ENCODE measurements around the gene CRX.
"Not testable (repeated sequence)": the region's sequence is repeated elsewhere in the genome, so short reads cannot be mapped to it uniquely, and the experiment has no call there.

CRX gene

DNA sequence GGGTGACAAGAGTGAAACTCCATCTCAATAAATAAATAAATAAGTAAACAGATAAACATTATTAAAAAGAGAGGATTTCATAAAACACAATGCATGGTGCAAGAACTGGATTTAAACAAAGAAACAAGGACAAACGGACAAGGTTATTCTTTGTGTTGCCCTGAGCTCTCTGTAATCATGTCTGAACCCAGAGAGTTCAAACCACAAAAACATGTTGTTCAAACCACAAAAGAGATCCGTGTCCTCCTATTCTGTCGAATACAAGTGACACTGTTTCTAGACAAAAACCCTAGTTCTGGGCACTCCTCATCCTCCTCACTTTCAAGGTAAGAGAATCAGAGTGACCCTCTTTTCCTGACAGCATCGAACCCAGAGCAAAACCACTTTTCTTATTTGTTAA is 32.7 kb downstream of the CRX start:
- TF ChIP-seq, protein P1, sequence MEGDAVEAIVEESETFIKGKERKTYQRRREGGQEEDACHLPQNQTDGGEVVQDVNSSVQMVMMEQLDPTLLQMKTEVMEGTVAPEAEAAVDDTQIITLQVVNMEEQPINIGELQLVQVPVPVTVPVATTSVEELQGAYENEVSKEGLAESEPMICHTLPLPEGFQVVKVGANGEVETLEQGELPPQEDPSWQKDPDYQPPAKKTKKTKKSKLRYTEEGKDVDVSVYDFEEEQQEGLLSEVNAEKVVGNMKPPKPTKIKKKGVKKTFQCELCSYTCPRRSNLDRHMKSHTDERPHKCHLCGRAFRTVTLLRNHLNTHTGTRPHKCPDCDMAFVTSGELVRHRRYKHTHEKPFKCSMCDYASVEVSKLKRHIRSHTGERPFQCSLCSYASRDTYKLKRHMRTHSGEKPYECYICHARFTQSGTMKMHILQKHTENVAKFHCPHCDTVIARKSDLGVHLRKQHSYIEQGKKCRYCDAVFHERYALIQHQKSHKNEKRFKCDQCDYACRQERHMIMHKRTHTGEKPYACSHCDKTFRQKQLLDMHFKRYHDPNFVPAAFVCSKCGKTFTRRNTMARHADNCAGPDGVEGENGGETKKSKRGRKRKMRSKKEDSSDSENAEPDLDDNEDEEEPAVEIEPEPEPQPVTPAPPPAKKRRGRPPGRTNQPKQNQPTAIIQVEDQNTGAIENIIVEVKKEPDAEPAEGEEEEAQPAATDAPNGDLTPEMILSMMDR (IDR thresholded peaks at IDR 0.05; ENCODE audit: borderline replicate concordance, extremely low read depth, low read length, poor library complexity, severe bottlenecking): no peak
- no peak for TF ChIP-seq EZH2 (IDR thresholded peaks at IDR 0.05; ENCODE audit: borderline replicate concordance, low read depth, low read length, severe bottlenecking)
- peaks cover 2% of the 10 kb centered on the region for H3K27me3 ChIP-seq (ENCODE audit: insufficient read depth, low read length, poor library complexity)

DNA sequence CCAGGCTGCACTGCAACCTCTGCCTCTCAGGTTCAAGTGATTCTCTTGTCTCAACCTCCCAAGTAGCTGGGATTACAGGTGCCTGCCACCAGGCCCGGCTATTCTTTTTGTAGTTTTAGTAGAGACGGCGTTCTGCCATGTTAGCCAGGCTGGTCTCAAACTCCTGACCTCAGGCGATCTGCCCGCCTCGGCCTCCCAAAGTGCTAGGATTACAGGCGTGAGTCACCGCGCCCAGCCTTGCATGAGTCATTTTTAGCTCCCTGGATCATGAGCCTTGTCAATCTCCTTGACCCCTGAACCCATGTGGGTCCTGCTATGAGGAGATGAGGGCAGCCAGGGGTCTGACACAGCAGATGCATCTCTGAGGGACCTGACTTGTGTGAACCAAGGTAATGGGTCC is 36.5 kb downstream of the CRX start:
- H3K36me3 ChIP-seq (ENCODE audit: insufficient read depth, low read length); H3K9me3 ChIP-seq (ENCODE audit: insufficient read depth, low read length, severe bottlenecking); H3K4me2 ChIP-seq (ENCODE audit: insufficient read depth, low read length); H4K20me1 ChIP-seq (ENCODE audit: insufficient read depth, low read length); H3K27me3 ChIP-seq (ENCODE audit: insufficient read depth, low read length, poor library complexity); DNase-seq; ATAC-seq (ENCODE audit: insufficient read depth, low read depth); H3K4me3 ChIP-seq (ENCODE audit: low read depth in 1 of 2, low read length in 2 of 2); H3K4me1 ChIP-seq (ENCODE audit: insufficient read depth, low read length); H2AFZ ChIP-seq (ENCODE audit: low read depth, low read length); H3K79me2 ChIP-seq (ENCODE audit: insufficient read depth, low read length); H3K27ac ChIP-seq (ENCODE audit: low read length); H3K9ac ChIP-seq (ENCODE audit: low read depth, low read length): not testable (repeated sequence)

More for the DNA sequence above, 32.7 kb downstream of the CRX start:
- H3K36me3 ChIP-seq (ENCODE audit: insufficient read depth, low read length): no peaks in the 10 kb centered on the region
- H3K79me2 ChIP-seq (ENCODE audit: insufficient read depth, low read length): no peaks in the 10 kb centered on the region
- H3K4me2 ChIP-seq (ENCODE audit: insufficient read depth, low read length): no peak overlapping the region
- no peak for ATAC-seq (ENCODE audit: insufficient read depth, low read depth)
- no peaks in the 10 kb centered on the region for H3K4me1 ChIP-seq (ENCODE audit: insufficient read depth, low read length)
- H4K20me1 ChIP-seq (ENCODE audit: insufficient read depth, low read length): no peaks in the 10 kb centered on the region
- no peak overlapping the region for H2AFZ ChIP-seq (ENCODE audit: low read depth, low read length)
- no peak overlapping the region for H3K4me3 ChIP-seq (ENCODE audit: low read depth in 1 of 2, low read length in 2 of 2)
- H3K27ac ChIP-seq (ENCODE audit: low read length): no peak overlapping the region
- H3K9ac ChIP-seq (ENCODE audit: low read depth, low read length): no peak overlapping the region
- DNase-seq: no peak
- H3K9me3 ChIP-seq (ENCODE audit: insufficient read depth, low read length, severe bottlenecking): no peaks in the 10 kb centered on the region

DNA sequence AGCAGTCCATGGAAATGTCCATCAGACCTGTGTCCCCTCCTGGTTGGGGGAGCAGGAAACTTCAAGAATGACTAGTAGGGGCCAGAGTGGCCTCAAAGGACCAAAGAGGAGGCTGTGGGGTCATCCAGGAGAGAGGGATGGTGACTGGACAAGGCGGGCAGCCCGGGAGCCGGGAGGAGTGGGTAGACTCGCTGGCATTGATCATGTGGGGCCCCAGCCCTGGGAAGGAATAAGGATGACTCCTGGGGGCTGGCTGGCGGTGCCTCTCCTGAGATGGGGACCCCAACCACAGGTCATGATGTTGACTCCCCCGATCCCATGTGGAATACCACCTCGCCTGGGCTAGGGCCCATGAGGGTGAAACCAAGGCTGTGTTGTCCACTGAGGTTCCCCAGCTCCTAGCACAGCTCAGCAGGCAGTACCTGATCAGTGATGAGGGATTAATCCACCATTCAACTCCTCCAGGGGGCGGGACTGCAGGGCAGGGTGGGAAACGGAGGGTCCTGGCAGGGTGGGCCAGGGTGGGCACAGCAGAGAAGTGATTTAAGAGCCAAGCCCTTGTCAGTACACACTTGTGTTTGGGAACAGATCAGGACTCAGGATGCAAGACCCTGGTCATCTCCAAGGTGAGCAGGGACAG is 37.0 kb downstream of the CRX start, which contains the start of gene TPRX2:
TSS of gene TPRX2 (plus strand) at position 590 of the 640 bp plus-strand sequence. CDS start at position 602, 12 bp downstream.
- H3K36me3 ChIP-seq (ENCODE audit: insufficient read depth, low read length); H3K9ac ChIP-seq (ENCODE audit: low read depth, low read length); H3K79me2 ChIP-seq (ENCODE audit: insufficient read depth, low read length); H3K27me3 ChIP-seq (ENCODE audit: insufficient read depth, low read length, poor library complexity); H3K4me1 ChIP-seq (ENCODE audit: insufficient read depth, low read length); H3K4me3 ChIP-seq (ENCODE audit: low read depth in 1 of 2, low read length in 2 of 2); H4K20me1 ChIP-seq (ENCODE audit: insufficient read depth, low read length); DNase-seq; H3K9me3 ChIP-seq (ENCODE audit: insufficient read depth, low read length, severe bottlenecking); ATAC-seq (ENCODE audit: insufficient read depth, low read depth); H3K4me2 ChIP-seq (ENCODE audit: insufficient read depth, low read length); H2AFZ ChIP-seq (ENCODE audit: low read depth, low read length); H3K27ac ChIP-seq (ENCODE audit: low read length): not testable (repeated sequence)

DNA sequence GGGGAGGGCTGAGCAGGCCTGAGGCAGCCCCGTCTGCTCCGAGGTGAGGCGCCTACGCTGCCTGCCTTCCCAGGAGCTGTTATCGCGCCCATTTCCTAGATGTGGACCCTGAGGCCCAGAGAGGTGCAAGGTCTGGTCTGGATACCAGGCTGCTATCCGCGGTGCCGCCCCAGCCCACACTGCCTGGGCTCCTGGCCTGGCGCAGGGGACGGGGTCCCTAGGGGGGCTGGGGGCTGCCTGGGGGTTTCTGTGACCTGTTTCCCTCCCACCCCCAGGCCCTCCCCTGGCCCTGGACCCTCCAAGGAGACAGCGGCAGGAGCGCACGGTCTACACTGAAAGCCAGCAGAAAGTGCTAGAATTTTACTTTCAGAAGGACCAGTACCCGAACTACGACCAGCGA is 38.1 kb downstream of the CRX start:
- H3K27ac ChIP-seq (ENCODE audit: low read length); H3K4me3 ChIP-seq (ENCODE audit: low read depth in 1 of 2, low read length in 2 of 2); H3K27me3 ChIP-seq (ENCODE audit: insufficient read depth, low read length, poor library complexity); H3K79me2 ChIP-seq (ENCODE audit: insufficient read depth, low read length); H3K4me2 ChIP-seq (ENCODE audit: insufficient read depth, low read length); H3K9ac ChIP-seq (ENCODE audit: low read depth, low read length); H3K4me1 ChIP-seq (ENCODE audit: insufficient read depth, low read length); ATAC-seq (ENCODE audit: insufficient read depth, low read depth); H4K20me1 ChIP-seq (ENCODE audit: insufficient read depth, low read length); H3K9me3 ChIP-seq (ENCODE audit: insufficient read depth, low read length, severe bottlenecking); H2AFZ ChIP-seq (ENCODE audit: low read depth, low read length); DNase-seq; H3K36me3 ChIP-seq (ENCODE audit: insufficient read depth, low read length): not testable (repeated sequence)

DNA sequence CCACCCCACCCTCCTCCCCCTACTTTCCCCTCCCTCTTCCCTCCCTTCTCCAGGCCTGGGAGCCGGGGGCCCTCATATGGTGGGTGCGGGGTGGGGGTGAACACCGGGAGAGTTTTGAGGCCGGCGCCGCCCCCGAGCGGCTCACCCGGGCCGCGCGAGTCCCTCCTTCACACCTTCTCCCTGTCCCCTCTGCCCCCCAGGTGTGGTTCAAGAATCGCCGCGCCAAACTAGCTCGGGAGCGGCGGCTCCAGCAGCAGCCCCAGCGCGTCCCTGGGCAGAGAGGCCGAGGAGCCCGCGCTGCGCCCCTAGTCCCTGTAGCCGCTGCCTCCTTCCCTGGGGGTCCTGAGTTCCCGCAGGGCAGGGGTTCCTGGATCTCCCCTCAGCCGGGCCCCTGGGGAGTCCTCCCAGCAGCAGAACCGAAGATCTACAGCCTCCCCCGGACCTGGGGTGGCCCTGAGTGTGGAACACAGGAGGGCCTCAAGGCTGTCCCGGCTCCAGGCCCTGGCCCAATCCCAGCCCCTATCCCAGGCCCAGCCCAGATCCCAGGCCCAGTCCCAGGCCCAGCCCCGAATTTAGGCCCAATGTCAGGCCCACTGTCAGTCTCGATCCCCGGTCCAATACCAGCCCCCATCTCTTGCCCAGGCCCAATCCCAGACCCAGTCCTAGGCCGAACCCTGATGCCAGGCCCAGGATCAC is 39.0 kb downstream of the CRX start:
- Histone ChIP-seq H4K20me1 (ENCODE audit: insufficient read depth, low read length) (no peaks in the 10 kb centered on the region), H3K4me2 (ENCODE audit: insufficient read depth, low read length) (no peak overlapping the region), H3K9ac (ENCODE audit: low read depth, low read length) (no peak overlapping the region), H3K79me2 (ENCODE audit: insufficient read depth, low read length) (no peaks in the 10 kb centered on the region), H3K36me3 (ENCODE audit: insufficient read depth, low read length) (no peaks in the 10 kb centered on the region), H3K4me1 (ENCODE audit: insufficient read depth, low read length) (no peaks in the 10 kb centered on the region), H2AFZ (ENCODE audit: low read depth, low read length) (no peak overlapping the region), H3K27me3 (ENCODE audit: insufficient read depth, low read length, poor library complexity) (no peaks in the 10 kb centered on the region), H3K9me3 (ENCODE audit: insufficient read depth, low read length, severe bottlenecking) (no peaks in the 10 kb centered on the region), H3K4me3 (ENCODE audit: low read depth in 1 of 2, low read length in 2 of 2) (no peak overlapping the region), H3K27ac (ENCODE audit: low read length) (no peak overlapping the region)
- TF ChIP-seq EZH2 (IDR thresholded peaks at IDR 0.05; ENCODE audit: borderline replicate concordance, low read depth, low read length, severe bottlenecking): no peak
- TF ChIP-seq, protein P1 (IDR thresholded peaks at IDR 0.05; ENCODE audit: borderline replicate concordance, extremely low read depth, low read length, poor library complexity, severe bottlenecking): no peak
- DNase-seq (no peak), ATAC-seq (ENCODE audit: insufficient read depth, low read depth) (no peak)
